HG03095 (cell line): ENCODE measurements around the gene EHMT2.
"Not testable (repeated sequence)": the region's sequence is repeated elsewhere in the genome, so short reads cannot be mapped to it uniquely, and the experiment has no call there.

Experiments used
- ATAC-seq: cut with Tn5 transposase; IDR thresholded peaks from one replicate; pipeline ENCODE4 v1.9.1; 2021; ENCODE audit warnings: moderate library complexity; ENCODE audit not compliant: unreplicated experiment

The EHMT2 gene

DNA sequence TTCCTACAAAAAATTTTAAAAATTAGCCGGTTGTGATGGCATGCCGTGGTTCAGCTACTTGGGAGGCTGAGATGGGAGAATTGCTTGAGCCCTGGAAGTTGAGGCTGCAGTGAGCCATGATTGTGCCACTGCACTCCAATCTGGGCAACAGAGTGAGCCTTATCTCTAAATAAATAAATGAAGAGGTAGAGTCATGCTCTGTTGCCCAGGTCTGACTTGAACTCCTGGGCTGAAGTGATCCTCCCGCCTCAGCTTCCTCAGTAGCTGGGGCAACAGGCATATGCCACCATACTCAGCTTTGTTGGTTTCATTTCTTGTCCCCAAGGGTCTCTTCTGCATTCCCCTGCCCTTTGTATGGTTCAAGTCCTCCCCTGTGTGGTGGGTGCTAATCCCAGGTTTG, 53.0 kb downstream of the EHMT2 start:
- ATAC-seq, result no peak

DNA sequence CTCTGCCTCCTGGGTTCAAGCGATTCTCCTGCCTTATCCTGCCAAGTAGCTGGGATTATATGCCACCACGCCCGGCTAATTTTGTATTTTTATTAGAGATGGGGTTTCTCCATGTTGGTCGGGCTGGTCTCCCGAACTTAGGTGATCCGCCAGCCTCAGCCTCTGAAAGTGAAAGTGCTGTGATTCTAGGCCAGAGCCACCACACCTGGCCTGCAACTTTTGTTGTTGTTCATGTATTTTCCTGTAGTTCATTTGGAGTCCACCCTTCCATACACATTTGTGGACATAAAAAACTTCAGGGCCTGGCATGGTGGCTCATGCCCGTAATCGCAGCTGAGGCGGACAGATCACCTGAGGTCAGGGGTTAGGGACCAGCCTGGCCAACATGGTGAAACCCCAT, 55.4 kb downstream of the EHMT2 start:
- no peak for ATAC-seq

DNA sequence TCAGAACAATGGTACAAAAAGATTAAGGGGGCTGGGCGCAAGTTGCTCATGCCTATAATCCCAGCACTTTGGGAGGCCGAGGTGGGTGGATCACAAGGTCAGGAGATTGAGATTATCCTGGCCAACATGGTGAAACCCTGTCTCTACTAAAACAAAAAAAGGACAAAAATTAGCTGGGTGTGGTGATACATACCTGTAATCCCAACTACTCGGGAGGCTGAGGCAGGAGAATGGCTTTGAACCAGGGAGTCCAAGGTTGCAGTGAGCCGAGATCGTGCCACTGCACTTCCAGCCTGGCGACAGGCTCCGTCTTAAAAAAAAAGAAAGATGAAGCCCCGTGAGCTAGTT, 57.7 kb downstream of the EHMT2 start:
- ATAC-seq, result not testable (repeated sequence)

DNA sequence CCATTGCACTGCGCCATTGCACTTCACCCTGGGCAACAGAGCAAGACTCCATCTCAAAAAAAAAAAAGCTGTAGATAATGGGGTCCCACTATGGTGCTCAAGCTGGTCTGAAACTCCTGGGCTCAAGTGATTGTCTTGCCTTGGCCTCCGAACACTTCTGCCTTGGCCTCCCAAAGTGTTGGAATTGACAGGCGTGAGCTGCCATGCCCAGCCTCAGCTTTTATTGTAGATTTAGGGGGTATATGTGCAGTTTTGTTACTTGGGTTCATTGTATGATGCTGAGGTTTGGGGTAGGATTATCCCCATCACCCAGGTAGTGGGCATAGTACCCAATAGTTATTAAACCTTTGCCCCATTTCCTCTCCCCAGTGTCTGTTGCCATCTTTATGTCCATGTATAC, 58.5 kb downstream of the EHMT2 start:
- no peak for ATAC-seq

DNA sequence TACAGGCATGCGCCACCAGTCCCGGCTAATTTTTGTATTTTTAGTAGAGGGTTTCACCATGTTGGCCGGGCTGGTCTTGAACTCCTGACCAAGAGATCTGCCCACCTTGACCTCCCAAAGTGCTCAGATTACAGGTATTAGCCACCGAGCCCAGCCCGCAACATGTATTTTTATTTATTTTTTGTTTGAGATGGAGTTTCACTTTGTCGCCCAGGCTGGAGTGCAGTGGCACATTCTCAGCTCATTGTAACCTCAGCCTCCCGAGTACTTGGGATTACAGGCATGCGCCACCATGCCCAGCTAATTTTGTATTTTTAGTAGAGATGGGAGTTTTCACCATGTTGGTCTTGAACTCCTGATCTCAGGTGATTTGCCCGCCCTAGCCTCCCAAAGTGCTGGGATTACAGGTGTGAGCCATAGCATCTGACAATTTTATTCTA, 59.4 kb downstream of the EHMT2 start:
- ATAC-seq, result not testable (repeated sequence)

DNA sequence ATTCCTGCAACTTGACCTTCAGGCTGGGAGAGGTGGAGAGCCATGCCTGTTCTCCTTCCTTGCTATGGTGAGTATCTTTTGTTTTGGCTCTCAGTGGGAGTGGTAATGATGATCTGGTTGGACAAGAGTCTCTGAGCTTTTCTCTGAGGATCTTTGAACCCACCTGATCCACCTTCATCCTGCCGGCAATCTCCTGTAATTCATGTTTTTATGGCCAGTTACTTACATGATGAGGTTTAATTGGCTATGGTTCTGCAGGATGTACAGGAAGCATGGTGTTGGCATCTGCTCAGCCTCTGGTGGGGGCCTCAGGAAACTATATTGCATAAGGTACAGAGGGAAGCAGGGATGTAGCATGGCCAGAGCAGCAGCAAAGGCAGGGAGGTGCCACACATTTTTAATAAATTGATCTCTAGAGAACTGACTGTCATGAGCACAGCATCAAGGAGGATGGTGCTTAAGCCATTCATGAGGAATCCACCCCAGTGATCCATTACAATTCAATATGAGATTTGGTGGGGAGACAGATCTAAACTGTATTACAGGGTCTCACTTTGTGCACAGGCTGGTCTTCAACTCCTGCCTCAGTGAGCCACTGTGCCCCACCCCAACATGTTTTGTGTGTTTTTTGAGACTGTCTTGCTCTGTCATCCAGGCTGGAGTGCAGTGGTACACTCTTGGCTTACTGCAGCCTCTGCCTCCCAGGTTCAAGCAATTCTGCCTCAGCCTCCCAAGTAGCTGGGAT, 60.0 kb downstream of the EHMT2 start:
- no peak for ATAC-seq

DNA sequence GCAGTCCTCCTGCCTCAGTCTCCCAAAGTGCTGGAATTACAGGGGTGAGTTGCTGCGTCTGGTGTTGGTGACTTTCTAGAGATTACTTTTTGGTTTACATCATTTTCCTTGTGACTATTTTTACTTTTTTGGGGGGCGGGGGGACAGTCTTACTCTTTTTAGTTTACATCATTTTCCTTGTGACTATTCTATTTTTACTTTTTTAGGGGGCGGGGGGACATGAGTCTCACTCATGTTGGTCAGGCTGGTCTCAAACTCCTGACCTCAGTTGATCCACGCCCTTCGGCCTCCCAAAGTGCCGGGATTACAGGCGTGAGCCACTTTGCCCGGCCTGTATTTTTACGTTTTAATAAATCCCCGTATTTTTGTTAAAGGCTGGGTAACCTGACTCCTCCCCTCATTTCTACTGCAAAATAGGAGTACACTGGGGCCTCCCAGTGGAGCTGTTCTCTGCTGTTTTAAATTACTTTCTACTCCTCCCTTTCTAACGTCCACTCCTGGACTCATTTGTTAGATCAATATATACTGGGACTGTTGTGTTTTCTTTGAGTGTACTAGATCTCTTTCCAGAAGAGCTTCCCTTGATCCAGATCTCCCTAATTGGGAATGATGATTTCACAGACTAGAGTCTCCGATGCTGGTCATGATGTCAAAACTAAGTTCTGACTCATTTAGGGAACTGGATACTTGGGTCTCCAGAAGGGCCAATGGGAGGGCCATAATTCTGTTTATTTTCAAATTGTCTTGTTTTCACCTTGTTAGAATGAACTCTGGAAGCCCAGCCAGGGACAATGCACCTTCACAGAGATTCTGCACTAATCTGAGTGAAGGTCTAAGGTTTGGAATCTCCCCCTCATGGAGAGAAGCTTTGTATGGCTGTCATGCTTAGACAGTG, 60.8 kb downstream of the EHMT2 start:
- ATAC-seq, result no peak

DNA sequence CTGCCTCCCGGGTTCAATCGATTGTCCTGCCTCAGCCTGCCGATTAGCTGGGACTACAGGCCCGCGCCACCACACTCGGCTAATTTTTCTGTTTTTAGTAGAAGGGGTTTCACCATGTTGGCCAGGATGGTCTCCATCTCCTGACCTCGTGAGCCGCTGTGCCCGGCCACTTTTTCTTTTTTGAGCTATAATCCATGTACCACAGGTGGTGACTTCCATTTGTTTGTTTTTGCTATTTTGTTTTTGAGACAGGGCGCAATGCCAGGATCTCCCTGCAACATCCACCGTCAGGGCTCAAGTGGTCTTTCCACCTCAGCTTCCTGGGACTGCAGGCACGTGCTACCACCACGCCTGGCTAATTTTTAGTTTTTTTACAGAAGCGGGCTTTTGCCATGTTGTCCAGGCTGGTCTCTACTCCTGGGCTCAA, 61.4 kb downstream of the EHMT2 start:
- ATAC-seq, result no peak

DNA sequence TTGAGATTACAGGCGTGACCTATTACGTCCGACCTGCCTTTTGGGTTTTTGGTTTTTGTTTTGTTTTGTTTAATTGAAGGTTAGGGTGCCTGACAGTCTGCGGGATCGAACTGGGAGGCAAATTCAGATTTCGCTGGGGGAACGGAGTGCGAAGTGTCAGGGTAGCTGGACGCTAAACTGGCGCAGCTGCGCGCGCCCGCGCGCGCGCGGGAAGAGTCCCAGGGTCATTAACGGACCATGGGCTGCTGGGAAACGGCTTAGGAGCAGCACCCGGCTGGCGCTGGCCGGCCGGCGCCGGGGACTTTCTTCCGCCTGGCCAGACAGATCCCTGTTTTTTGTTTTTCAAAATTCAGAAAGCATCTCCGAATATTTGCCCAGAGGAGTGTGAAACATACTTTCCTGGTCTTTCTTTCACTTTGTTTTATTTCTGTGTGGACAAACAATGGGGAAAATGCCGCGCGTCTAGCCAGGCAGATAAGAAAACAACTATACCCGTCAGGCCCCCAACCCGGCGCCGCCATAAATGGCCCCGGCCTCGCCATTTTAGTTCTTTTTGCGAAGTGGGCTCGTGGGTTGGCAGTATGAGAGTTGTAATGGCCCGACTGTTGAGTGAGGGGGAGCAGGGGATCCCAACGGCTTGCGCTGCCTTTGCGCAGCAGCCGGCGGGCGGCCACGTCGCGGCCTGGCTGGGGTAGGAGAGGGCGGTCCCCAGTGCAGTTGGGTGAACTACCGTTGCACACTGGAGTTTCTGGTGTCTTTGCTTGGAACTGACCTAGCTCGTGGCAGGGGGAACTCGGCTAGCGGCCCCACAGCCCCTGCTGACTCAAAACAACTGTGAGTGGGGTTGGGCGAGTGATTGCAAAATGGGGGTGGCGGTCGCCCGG, 62.9 kb downstream of the EHMT2 start:
- ATAC-seq, result no peak

DNA sequence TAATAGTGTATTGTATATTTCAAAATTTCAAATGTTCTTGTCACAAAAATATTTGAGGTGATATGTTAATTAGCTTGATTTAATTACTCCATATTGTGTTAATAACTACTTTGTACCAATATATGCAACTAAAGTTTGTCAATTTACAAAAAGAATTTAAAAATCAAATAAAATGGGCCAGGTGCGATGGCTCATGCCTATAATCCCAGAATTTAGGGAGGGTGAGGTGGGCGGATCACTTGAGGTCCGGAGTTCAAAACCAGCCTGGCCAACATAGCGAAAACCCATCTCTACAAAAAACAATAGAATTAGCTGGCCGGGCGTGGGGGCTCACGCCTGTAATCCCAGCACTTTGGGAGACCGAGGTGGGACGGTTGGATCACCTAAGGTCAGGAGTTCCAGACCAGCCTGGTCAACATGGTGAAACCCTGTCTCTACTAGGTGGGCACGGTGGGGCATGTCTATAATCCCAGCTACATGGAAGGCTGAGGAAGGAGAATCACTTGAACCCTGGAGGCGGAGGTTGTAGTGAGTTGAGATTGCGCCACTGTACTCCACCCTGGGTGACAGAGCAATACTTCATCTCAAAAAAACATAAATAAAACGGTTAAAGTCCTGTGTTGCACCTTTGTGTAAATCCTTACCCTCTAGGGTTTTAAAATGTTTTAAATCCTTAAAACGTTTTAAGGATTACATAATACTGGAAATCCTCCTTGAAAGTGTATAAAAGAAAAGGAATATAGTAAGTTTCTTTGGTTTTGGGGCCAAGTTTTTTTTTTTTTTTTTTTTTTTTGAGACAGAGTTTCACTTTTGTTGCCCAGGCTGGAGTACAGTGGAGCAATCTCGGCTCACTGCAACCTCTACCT, 65.9 kb downstream of the EHMT2 start:
- ATAC-seq, result no peak

DNA sequence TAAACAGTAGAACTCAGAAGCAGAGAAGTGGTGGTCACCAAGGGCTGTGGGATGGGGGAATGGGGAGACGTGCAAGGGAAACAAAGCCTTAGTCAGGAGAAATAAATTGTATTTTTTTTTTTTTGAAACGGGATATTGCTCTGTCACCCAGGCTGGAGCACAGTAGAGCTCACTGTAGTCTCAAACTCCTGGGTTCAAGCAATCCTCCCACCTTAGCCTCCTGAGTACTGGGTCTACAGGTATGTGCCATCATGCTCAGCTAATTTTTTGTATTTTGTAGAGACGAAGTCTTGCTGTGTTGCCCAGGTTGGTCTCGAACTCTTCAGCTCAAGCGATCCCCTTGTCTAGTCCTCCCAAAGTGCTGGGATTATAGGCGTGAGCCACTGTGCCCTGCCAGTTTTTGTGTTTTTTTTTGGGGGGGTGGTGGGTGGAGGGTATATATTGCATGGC, 66.6 kb downstream of the EHMT2 start:
- ATAC-seq, result no peak
